ENCODE measurements around the gene ARL8A. TPM values are rescaled to one million over a fixed set of nuclear protein-coding genes. Genes with fewer than 3 reads are reported as not detected.
"Not testable (repeated sequence)": the region's sequence is repeated elsewhere in the genome, so short reads cannot be mapped to it uniquely, and the experiment has no call there.

ARL8A gene
- total RNA-seq, 1 donor from 2014 or later, result 112 TPM

- DNase-seq (ENCODE audit: low spot score), result no peak
- ATAC-seq, result no peak
- intact Hi-C loops (cut with DNase I), result loop anchor here (10.0 kb wide), 1 partner anchor 535 kb away; the partner anchor contains the start of gene SYT2
Observed at GRCh38 chr1:202179828-202180750, 35.6 kb upstream of the ARL8A start.

DNA sequence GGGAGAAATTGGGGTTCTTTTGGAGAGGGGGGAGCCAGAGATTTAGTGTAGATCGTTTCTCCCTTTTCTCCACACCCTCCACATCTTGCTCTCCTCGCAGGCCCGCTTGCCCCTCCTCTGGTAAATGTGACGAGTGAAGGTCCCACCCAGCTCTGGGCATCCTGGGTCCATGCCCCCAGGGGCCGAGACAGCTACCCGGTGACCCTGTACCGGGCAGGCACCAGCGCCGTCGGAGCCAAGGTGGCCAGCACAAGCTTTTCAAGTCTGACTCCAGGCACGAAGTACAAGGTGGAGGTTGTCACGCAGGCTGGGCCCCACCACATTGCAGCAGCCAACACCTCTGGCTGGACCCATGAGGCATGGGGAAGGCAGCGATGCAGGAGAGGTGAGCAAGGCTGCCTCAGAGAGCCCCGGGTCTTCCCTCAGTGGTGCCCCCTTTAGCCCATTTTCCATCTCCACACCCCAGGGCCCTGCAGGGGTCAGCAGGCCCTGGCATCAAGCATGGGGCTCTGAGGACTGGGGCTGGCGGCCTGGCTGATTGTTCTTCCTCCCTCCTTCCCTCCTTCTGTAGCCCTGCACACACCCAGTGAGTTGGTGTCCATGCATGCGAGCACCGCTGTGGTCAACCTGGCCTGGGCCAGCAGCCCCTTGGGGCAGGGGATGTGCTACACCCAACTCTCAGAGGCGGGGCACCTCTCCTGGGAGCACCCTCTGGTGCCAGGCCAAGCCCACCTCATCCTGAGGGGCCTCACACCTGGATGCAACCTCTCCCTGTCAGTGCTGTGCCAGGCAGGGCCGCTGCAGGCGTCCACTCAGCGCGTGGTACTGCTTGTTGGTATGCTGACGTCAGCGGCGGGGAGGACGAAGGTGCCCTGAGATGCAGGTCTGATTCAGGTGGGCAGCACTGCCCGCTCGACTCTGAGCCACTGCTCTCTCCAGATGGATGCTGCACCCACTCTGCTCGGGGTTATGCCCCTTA lies 32.7 kb upstream of the ARL8A start:
- intact Hi-C loops (cut with DNase I), result no loop called here
- DNase-seq (ENCODE audit: low spot score) (no peak), ATAC-seq (no peak)

GRCh38 chr1:202173993-202174392 lies 29.5 kb upstream of the ARL8A start:
- ATAC-seq (no peak), DNase-seq (ENCODE audit: low spot score) (no peak)
- intact Hi-C loops (cut with DNase I), result no loop called here

GRCh38 chr1:202172015-202172355 lies 27.4 kb upstream of the ARL8A start:
- ATAC-seq (no peak), DNase-seq (ENCODE audit: low spot score) (no peak)
- intact Hi-C loops (cut with DNase I), result no loop called here

- ATAC-seq (no peak), DNase-seq (ENCODE audit: low spot score) (no peak)
- intact Hi-C loops (cut with DNase I), result no loop called here
Observed at GRCh38 chr1:202171292-202172014, 26.9 kb upstream of the ARL8A start.

GRCh38 chr1:202170726-202171125 lies 26.2 kb upstream of the ARL8A start:
- no peak for DNase-seq (ENCODE audit: low spot score)
- intact Hi-C loops (cut with DNase I), result no loop called here
- ATAC-seq, result no peak

DNA sequence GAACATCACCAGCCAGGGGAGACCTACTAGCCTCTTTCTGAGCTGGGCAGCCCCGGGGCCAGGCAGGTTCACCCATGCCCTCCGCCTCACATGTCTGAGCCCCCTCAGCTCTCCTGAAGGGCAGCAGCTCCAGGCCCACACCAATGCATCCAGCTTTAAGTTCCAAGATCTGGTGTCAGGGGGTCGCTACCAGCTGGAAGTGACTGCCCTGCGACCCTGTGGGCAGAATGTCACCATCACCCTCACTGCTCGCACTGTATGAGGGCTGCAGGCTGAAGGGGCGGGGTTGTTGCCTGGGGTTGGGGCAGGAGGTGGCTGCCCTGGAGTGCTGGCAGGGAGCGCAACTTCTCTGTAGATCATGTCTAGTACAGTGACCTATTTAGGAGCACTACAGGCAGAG lies 24.3 kb upstream of the ARL8A start:
- ATAC-seq (no peak), DNase-seq (ENCODE audit: low spot score) (no peak)
- intact Hi-C loops (cut with DNase I), result no loop called here

DNA sequence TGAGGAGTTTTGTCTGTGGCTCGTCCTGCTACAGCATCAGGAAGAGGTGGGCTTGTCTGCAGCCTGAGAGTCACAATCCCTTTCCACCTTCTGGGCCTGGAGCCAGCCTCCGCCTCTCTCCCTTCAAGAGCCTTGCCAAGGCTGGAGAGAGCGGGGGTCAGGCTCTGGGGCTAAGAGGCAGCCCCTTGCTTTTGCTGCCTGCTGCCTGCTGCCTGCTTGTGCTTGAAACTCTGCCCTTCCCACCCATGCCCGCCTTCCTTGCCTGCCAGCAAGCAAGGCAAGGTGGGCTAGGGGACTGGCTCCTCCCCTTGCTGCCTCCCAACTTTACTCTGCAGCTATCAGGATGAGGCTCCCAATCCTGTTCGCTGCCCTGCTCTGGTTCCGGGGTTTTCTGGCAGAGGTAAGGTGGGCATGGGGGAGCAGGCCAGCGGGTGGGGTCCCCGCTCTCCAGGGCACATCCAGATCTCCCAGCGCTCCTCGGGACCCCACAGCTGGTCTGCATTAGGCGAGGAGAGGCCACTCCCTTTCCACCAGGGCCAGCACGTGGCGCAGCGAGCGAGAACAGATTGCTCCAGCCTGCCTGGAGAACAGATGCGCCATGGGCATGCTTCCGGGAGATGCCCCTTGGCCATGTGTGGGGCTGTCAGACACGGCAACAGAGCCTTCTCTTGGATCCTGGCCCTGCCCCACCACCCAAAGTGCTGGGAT lies 23.3 kb upstream of the ARL8A start:
- ATAC-seq (peak; percentile 76), DNase-seq (ENCODE audit: low spot score) (no peak)
- intact Hi-C loops (cut with DNase I), result no loop called here

DNA sequence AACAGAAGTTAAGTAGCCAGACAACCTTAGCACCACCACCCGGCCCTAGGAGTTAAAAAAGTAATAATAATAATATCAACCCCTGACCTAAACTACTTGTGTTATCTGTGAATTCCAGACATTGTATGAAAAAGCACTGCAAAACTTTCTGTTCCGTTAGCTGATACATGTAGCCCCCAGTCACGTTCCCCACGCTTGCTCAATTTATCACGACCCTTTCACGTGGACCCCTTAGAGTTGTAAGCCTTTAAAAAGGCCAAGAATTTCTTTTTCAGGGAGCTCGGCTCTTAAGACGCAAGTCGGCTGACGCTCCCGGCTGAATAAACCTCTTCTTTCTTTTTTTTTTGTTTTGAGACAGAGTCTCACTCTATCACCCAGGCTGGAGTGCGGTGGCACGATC lies 22.5 kb upstream of the ARL8A start:
- not testable (repeated sequence) for DNase-seq (ENCODE audit: low spot score); ATAC-seq

GRCh38 chr1:202165942-202166843 lies 21.7 kb upstream of the ARL8A start:
- ATAC-seq (no peak), DNase-seq (ENCODE audit: low spot score) (no peak)
- intact Hi-C loops (cut with DNase I), result no loop called here

More for the DNA sequence above, 22.5 kb upstream of the ARL8A start:
- intact Hi-C loops (cut with DNase I), result not testable (repeated sequence)

- ATAC-seq (peak; percentile 63), DNase-seq (ENCODE audit: low spot score) (no peak)
- intact Hi-C loops (cut with DNase I), result no loop called here
Observed at GRCh38 chr1:202165267-202165941, 20.9 kb upstream of the ARL8A start.

GRCh38 chr1:202164271-202165037 lies 19.9 kb upstream of the ARL8A start:
- DNase-seq (ENCODE audit: low spot score), result no peak
- intact Hi-C loops (cut with DNase I), result no loop called here

DNA sequence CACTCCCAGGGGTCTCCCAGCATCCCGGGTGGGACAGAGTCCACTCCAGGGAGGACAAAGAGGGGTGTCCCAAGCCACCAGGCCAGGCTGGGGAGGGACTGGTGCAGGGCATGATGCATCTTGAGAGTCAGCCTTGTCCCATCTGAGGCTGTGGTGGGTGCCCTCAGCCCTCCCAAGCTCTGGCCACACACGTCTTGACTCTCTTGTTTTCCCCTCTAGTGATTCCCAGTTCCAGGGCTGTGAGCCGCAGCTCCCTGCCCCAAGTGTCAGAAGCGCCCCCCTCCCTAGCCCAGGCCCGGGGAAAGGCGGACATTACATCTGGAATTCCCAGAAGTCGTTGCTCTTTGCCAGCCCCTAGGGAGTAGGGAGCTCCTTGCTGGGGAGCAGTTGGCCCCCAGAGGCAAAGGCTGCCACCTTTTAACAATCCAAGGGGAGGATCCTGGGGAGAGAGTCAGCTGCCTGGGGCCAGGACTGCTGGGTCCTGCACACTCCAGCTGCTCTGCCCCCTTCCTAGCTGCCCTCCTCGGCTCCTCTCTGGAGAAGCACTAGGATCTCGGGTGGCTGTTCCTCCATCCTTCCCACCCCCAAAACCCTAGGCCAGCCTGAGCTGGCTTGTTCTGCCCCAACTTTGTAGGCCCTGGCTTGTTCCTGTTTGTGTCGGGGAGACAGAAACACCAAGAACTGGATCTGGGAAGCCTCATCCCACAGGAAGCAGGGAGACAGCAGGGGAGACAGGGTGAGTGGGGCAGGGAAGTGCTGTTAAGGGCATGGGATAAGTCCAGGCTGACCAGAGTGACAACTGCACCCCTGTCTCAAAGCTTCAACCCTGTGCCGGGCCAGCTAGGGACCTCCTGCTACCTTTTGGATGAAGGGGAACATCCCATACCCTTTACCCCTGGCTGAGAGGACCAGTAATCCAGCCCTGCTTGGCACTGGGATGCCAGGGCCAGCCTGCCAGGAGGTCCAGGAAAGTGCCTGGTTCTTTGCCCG lies 19.0 kb upstream of the ARL8A start:
- DNase-seq (ENCODE audit: low spot score) (no peak), ATAC-seq (no peak)
- intact Hi-C loops (cut with DNase I), result no loop called here

More at GRCh38 chr1:202164271-202165037, 19.9 kb upstream of the ARL8A start:
- peak; percentile 47 for ATAC-seq

GRCh38 chr1:202162418-202163280 lies 18.1 kb upstream of the ARL8A start:
- ATAC-seq (peak; percentile 3), DNase-seq (ENCODE audit: low spot score) (no peak)
- intact Hi-C loops (cut with DNase I), result no loop called here
